Measurements from ENCODE around the gene BMP8A.
"Not testable (repeated sequence)": the region's sequence is repeated elsewhere in the genome, so short reads cannot be mapped to it uniquely, and the experiment has no call there.

The BMP8A gene, protein sequence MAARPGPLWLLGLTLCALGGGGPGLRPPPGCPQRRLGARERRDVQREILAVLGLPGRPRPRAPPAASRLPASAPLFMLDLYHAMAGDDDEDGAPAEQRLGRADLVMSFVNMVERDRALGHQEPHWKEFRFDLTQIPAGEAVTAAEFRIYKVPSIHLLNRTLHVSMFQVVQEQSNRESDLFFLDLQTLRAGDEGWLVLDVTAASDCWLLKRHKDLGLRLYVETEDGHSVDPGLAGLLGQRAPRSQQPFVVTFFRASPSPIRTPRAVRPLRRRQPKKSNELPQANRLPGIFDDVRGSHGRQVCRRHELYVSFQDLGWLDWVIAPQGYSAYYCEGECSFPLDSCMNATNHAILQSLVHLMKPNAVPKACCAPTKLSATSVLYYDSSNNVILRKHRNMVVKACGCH

DNA sequence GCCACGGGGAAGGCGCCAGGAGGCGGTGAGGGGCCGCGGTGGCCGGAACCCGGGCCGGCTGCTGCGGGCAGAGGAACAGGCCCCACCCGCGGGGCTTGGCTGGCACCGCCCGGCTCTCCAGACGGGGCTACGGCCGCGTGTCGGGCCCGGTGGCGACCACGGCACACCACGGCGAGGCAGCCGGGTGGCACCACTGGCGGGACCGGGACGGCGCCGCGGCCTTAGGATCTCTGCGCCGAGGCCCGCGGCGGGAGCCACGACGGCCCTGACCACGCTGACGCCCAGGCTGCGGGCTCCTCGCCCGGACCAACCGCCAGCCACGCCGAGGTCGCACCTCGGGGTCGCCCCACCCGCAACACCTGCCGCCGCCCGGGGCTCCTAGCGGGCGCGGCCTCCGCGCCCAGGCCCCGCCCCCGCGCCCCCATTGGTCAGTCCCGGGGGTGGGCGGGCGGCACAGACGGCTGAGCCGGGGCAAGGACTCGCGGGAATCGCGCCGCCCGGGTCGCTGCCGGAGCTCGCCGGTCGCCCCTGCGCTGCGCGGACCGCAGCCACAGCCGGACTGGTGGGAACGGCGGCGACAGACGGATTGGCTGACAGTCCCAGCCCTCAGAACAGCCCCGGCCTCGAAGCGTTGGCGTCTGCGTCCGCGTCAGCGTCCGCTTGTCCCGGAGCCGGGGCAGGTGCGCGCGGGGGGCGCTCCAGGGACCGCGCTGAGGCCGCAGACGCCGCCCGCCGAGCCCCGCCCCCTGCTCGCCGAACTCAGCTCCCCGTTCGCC lies at the start of gene BMP8A:
Gene BMP8A (plus strand): TSS at position 491 of the 776 bp plus-strand sequence. CDS start 356 bp downstream, outside the sequence.
- DNase-seq: peak; percentile 76

DNA sequence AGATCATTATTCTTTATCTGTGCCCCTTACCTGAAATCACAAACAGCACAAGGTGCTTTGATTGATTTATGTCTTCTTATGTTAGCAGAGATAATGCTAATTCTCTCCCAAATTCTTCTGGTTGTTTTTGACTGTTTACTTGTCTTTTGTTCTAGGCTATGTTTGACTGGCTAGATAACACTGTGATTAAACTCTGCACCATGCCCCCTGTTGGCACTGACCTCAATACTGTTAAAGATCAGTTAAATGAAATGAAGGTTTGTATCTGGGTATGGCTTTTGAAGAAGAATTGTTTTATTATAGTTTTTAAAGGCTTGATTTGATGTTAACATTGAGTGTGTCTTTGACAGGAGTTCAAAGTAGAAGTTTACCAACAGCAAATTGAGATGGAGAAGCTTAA lies 49.6 kb upstream of the BMP8A start:
- no peak for DNase-seq

DNA sequence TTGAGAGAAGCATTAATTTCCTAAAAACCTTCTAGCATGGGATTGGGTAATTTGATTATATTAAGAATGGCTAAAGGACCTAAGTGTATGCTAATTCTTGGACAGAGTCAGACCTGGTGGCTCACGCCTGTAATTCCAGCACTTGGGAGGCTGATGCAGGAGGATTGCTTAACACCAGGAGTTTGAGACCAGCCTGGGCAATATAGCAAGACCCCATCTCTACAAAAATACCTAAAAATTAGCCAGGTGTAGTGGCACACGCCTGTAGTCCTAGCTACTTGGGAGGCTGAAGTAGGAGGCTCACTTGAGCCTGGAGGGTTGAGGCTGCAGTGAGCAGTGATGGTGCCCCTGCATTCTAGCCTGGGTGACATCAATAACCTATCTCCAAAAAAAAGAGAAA lies 45.9 kb upstream of the BMP8A start:
- DNase-seq: no peak

DNA sequence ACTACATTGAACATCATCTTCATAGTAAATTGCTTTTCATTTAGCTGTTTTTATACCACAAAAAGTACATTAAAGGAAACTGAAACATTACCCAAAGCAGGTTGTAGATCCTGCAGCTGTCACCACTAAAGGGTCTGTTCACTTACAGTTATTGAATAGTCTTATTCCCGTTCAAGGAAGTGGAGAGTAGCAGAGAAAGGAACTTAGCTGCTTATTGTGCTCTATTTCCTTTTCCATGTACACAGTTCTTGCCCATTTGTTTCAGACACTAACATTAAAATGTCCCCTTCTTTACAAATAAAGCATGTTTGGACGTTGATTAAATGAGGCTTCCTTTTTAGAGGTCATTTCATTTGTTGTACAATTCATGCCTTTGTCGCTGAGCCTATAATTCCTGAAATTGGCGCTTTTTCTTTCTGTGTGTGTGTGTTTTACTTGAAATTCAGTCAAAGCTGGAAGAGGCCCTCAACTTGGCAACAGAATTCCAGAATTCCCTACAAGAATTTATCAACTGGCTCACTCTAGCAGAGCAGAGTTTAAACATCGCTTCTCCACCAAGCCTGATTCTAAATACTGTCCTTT lies 44.4 kb upstream of the BMP8A start:
- DNase-seq: no peak

DNA sequence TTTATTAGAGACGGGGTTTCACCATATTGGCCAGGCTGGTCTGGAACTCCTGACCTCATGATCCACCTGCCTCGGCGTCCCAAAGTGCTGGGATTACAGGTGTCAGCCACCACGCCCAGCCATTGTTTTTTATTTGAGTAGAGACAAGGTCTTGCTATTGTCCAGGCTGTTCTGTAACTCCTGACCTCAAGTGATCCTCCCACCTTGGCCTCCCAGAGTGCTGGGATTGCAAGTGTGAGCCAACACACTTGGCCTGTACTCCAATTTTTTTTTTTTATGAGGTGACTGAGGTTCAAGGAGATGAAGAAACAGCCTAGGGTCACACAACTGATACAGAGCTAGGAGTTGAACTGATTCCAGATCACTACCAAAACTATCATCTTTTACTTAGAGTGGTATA lies 41.4 kb upstream of the BMP8A start:
- DNase-seq: not testable (repeated sequence)

DNA sequence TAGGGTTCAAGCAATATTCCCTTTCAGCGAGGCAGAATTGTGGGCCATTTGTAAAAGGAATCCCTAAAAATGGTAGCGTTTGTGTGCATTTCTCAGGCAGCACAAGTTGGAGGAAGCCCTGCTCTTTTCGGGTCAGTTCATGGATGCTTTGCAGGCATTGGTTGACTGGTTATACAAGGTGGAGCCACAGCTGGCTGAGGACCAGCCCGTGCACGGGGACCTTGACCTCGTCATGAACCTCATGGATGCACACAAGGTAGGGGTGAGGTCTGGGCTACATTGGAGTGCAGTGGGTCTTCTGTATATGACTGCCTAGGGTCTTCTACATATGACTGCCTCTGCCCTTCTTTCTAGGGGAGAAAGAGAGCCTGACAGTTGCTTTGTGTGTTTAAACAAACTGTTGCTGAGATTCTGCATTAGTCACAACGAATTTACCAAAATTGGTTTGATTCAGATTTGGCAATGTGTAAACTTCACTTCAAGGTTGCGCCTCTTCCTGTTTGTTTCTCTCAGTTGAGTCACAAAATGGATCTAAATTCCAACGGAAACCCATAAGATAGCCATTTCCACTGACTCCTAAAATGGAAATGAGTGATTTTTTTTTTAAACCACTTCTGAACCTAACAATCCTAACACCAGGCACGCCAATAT lies 40.4 kb upstream of the BMP8A start:
- no peak for DNase-seq

DNA sequence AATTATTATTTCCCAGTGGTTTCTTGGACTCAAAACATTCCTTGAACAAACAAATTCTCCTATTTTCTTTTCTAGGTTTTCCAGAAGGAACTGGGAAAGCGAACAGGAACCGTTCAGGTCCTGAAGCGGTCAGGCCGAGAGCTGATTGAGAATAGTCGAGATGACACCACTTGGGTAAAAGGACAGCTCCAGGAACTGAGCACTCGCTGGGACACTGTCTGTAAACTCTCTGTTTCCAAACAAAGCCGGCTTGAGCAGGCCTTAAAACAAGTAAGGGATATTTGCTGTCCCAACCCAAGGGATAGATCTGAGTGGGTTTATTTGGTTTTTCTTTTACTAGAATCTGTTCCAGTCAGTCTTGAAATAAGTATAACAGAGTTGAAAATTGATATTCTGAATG lies 39.4 kb upstream of the BMP8A start:
- DNase-seq: no peak

DNA sequence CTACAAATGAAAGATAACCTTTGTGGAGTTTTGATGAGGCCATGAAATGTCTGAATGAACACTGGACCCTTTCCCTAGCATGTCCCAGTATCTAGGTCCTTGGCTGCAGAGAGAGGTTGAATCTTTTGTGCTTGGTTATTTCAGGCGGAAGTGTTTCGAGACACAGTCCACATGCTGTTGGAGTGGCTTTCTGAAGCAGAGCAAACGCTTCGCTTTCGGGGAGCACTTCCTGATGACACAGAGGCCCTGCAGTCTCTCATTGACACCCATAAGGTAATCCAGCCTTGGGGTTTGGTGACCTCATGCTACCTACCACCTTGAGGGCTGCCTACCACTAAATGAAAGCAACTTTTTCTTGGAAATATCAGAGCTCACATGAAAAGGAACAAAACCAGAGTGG lies 38.9 kb upstream of the BMP8A start:
- no peak for DNase-seq

DNA sequence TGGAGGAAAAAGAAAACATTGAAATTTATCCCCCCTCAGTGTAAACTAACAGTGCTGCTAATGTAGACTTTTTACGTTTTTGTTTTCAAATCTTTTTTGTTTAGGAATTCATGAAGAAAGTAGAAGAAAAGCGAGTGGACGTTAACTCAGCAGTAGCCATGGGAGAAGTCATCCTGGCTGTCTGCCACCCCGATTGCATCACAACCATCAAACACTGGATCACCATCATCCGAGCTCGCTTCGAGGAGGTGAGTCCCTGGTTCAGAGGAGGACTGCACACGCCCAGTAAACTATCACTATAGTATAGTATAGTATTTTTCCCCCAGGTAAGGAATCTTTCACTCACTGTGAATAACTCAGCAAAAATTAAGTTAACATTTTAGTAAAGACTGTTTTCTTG lies 37.8 kb upstream of the BMP8A start:
- DNase-seq: no peak

DNA sequence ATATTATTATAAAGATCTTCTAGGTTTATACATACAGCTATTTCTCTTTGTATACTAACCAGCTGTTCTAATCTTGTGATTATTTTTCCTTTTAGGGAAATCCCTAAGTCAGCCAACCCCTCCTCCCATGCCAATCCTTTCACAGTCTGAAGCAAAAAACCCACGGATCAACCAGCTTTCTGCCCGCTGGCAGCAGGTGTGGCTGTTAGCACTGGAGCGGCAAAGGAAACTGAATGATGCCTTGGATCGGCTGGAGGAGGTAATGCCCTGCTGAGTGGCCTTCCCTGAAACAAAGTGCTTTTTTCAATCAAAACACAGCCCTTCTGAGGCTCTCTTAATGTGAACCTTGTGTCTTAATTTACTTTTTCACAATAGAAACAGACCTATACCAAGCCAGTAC lies 32.4 kb upstream of the BMP8A start:
- DNase-seq: peak; percentile 21

DNA sequence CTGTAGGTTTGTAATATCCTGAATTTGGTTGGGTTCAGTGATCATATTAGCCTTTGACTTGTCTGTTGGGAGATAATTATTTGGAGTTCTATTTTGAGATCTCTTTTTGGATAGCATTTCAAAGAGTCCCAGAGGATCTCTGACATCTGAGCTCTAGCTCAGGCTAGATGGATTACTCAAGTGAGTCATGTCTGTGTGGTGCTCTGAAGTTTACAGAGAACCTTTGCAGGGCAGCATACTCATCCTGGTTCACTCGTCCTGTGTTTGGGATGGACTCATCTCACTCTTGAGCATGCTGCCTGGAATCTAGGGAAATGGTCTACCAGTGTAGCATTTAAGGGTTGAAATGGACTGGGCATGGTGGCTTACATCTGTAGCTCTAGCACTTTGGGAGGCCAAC lies 29.4 kb upstream of the BMP8A start:
- DNase-seq: no peak

DNA sequence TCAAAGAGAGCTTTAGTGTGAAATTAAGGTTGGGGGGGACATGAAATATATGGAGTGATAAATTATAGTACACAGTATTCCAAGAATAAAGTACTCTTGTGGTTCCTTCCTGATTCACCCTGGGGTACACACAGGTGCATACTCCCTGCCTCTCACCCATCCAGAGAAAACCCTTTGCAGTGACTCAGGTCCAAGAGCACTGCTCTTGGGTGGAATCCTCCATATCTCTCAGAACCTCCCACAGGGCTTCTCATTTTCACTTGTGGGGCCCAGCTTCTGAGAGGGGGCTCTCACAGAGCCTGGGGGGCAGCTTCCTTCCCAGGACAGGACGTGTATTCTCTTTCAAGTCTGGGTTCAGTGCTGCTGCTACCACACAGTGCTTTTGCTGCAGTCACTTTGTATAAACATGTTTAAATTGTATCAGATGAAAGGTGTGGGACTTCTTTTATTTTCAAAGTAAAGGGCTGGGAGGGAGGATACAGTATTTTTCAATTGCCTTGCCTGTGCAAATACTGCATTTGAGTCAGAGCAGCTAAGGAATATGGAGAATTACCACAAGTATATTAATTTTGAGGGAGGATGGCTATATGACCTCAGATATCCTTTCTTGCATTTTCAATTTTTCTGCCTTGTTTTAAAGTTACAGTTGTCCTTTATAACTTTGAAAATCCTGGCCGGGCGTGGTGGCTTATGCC lies 24.9 kb upstream of the BMP8A start:
- no peak for DNase-seq

DNA sequence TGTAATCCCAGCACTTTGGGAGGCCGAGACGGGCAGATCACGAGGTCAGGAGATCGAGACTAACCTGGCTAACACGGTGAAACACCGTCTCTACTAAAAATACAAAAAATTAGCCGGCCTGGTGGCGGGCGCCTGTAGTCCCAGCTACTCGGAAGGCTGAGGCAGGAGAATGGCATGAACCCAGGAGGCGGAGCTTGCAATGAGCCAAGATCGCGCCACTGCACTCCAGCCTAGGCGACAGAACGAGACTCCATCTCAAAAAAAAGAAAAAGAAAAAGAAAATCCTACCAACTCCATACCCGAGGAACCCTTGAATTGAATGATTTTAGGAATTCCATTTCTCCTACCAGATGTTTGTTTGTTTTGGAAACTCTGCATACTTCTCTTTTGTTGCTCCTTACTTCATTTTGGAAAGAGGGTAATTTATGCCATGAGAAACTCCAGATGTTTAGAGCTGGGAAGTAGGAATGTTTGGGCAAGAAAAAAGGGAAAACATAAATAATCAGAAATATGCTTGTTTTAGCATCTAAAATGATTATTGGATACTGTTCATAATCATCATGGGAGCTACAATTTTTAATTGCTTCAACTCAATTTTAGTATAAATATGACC lies 24.2 kb upstream of the BMP8A start:
- not testable (repeated sequence) for DNase-seq

DNA sequence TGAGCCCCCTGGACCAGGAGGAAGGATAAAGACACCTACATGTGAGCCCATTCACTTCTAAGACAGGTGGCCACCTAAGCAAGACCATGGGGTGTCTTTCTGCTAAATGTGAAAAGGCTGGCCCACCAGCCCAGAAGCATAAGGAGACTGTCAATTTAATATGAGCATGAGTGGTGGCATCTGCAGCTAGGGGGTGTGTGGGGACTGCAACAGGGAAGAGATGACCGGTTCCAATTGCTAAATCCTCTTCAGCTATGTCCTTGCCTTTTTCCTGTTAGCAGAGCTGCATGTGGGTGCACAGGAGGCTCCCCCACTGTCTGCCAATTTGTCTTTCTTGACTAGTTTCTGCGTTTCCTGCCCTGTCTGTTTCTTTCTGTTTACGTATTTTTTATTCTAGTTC lies 22.3 kb upstream of the BMP8A start:
- DNase-seq: no peak

DNA sequence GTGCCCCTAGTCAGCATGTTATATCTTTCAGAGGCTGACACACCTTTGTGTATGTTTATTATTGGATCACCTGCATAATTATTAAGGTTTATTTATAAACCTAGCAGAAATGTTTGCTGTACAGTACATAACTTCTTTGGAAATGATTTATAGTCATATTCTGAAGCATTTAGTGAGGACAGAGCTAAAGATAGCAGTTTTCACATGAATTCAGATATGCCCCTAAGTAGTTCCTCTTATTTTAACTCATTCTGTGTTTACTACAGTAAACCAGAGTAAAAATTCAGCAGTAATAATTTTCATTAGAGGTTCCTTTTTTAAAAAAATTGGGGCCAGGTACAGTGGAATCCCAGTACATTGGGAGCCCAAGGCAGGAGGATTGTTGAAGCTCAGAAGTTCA lies 21.4 kb upstream of the BMP8A start:
- no peak for DNase-seq

DNA sequence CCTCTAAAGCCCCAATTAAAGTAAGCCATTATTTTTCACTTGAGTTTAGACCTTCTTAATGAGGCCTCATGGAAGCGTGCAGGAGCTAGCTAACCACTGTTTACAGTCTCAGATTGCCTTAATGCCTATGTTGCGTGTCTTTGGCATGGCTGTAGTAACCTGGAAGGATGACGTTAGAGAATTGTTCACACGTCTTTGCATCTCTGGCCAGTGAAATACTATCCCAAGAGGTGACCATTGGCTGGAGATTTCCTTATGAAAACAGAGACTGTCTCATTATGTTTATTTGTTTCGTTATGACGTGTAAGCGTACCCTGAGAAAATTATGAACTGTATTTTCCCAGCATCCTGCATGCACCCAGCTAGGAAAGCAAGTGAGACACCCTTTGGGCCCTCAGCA lies 18.6 kb upstream of the BMP8A start:
- DNase-seq: no peak

DNA sequence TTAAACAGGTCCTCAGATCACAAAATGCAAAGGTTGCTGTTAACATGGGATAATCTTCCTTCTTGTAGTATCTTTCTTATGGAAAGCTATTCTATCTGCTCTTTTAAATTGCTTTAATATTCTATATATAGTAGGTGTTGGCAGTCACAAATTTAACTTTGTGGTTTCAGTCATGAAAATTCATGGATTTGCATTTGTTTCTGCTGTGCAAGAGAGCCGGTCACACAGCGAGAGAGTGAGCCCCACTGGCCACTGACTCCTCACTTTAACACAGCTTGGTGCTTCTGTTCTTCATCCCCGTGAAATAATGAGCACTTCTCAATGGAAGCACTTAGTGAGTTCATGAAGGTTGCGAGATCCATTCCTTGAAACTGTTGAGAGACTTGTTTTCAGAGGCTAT lies 18.1 kb upstream of the BMP8A start:
- DNase-seq: no peak

DNA sequence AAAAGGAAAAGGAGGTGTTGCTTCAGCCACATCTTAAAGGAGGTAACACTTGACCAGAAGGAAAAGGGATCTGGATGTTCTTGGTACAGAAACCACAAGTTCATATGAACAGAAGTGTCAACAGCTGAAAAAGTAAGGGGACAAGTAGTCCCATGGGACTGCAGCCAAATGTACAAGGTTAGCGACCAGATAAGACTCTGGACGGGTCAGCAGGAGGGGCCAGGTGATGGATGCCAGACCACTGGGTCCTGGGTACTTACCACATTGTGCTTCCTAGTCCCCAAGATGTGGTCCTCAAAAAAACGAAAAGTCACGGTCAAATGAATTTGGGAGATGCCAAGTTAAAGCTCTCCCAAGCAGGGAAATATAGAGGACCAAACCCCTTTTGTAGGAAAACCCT lies 16.6 kb upstream of the BMP8A start:
- no peak for DNase-seq

DNA sequence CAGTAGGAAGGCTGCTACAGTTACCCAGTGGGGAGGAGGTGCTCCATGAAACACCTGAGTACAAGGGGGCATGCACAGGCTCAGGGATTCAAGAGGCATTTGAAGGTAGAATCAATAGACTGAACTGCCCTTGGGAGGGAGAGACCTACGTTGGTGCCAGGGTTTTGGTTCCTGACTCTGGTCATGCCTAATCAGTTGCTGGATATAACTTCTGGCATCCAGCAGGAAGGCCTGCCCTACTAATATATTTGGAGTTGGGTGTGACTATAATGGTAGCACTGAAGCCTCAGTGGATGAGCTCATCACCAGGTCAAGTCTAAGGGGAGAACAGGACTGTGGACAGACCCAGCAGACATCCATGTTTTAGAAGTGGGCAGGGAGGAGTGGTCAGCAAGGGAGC lies 15.9 kb upstream of the BMP8A start:
- not testable (repeated sequence) for DNase-seq

DNA sequence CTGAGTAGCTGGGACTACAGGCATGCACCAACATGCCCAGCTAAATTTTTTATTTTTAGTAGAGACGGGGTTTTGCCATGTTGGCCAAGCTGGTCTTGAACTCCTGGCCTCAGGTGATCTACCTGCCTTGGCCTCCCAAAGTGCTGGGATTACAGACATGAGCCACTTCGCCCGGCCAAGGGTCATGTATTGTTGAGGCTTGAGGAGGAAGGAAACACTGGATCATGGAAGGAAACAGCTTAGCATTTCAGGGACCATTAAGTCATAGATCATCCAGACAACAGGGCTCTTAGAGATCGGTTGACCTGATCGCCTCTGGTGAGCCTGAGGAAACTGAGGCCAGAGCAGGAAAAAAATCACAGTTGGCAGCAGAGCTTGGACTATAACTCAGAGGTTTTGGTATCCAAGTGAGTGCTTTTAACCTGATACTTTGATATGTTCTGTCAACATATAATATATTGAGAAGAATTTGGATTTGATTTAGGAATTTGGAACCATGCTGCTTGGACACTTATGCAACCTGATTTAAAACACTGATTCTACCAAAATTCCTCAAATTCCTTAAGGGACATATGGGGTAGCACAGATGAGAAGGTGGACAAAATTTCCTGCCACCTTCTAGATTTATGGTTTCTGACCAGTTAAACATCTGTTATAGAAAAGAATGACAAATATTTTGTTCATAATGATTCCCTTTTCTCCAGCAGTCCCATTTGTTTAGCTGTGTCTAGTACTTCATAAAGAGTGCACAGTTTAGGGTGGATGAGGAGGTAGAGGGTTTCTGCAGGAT lies 13.1 kb upstream of the BMP8A start:
- DNase-seq: no peak

DNA sequence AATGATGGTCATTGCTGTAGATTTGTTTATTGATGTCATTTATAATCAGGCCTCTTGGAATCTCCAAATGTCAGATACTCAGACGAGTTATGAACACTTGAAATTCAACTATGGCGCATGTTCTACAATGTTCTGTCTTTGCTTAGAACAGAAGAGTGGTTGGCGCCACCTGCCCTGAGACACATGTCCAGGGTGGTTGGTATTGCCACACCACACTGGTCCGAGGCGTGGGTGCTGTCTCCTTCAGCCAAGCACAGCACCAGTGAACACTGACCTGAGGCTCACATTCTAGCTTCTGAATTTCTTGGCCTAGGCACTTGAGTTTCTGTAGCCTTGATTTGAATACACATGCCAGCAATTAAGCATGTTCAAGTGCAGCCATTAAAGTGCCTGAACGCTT lies 10.1 kb upstream of the BMP8A start:
- peak; percentile 26 for DNase-seq

DNA sequence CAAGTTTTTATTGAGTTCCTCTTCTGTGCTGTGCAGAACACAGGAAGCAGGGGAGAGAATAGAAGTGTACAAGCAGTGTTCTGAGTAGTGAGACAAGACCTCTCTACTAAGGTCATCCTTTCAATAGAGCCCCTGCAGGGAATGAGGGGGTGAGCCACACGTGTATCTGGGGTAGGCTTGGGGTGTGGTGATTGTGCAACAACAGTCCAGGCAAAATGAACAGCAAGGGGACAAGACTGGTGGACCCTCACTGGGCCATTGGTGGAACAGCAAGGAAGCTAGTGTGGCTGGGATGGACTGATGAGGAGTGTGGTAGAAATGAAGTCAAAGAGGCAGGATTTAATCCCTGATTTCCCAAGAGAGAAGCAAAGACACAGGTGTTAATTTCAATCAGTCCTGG lies 8.2 kb upstream of the BMP8A start:
- DNase-seq: no peak
